Panc1 (cell line): ENCODE results near the gene TAAR8. TPM values are rescaled to one million over a fixed set of nuclear protein-coding genes. Genes with fewer than 3 reads are reported as not detected.

Source experiments
- ATAC-seq: fragments of 200-7000 bp; cut with Tn5 transposase; 2 replicates; pipeline ENCODE4 v1.9.1; 2020; ENCODE audit warnings: mild to moderate bottlenecking, moderate library complexity
- BruUV-seq: library from RNA; stranded (reverse); fragments of 400-500 nt; replicated peaks from 2 replicates; lab custom pipeline; 2021; lab: Mats Ljungman, UMichigan
- CTCF ChIA-PET: fragments of 300-600 bp; sonication (Branson Sonifier 250); formaldehyde crosslinking; loops from one replicate; lab custom pipeline; 2022; ENCODE audit warnings: antibody characterized with exemption; lab: Charles Lee
- POLR2A ChIA-PET: fragments of 300-600 bp; sonication (Branson Sonifier 250); formaldehyde crosslinking; loops from one replicate; lab custom pipeline; 2022; ENCODE audit warnings: antibody characterized with exemption; lab: Charles Lee
- DNase-seq: peaks from one replicate; pipeline ENCODE4 v3.0.0-alpha.2; 2010; ENCODE audit warnings: low read depth, low spot score
- H3K27ac ChIP-seq: 2 replicates; pipeline ENCODE4 v1.5.1; 2011; ENCODE audit warnings: mild to moderate bottlenecking, low read length, inconsistent platforms
- H3K27me3 ChIP-seq: fragments of 200-500 bp; sonication (Bioruptor generic); 2 replicates; pipeline ENCODE4 v1.6.0; 2014; ENCODE audit warnings: low read length, inconsistent platforms; ENCODE audit not compliant: control insufficient read depth, insufficient read depth
- H3K36me3 ChIP-seq: fragments of 200-500 bp; sonication (Bioruptor generic); 2 replicates; pipeline ENCODE4 v1.5.1; 2014; ENCODE audit warnings: inconsistent platforms, mild to moderate bottlenecking, low read length, moderate library complexity; ENCODE audit not compliant: control insufficient read depth, insufficient read depth
- H3K4me1 ChIP-seq: 2 replicates; pipeline ENCODE4 v1.5.1; 2011; ENCODE audit warnings: inconsistent platforms, mild to moderate bottlenecking, low read length, moderate library complexity; ENCODE audit not compliant: control insufficient read depth, insufficient read depth
- H3K4me3 ChIP-seq, 2 experiments: 2 replicates each; pipeline ENCODE4 v1.5.1; 2011 to 2012; ENCODE audit warnings: low read depth in 2 of 2, low read length in 2 of 2, mild to moderate bottlenecking in 2 of 2, inconsistent platforms in 1 of 2, moderate library complexity in 1 of 2
- H3K9me3 ChIP-seq: fragments of 200-500 bp; sonication (Bioruptor generic); 2 replicates; pipeline ENCODE4 v1.5.1; 2014; ENCODE audit warnings: low read depth, mild to moderate bottlenecking, inconsistent platforms, low read length, moderate library complexity; ENCODE audit not compliant: control insufficient read depth, insufficient read depth
- POLR2AphosphoS5 ChIP-seq: IDR thresholded peaks from 2 replicates; pipeline ENCODE4 v1.6.1; 2012; ENCODE audit warnings: mild to moderate bottlenecking, low read depth, low read length, moderate library complexity
- REST ChIP-seq, 2 experiments: IDR thresholded peaks; 2 replicates each; pipeline ENCODE4 v1.6.1; 2011 to 2012; ENCODE audit warnings: low read depth in 2 of 2, control low read depth in 1 of 2, low read length in 1 of 2, mild to moderate bottlenecking in 1 of 2, moderate library complexity in 1 of 2; ENCODE audit not compliant: insufficient read depth in 1 of 2
- SIN3A ChIP-seq: IDR thresholded peaks from 2 replicates; pipeline ENCODE4 v1.6.1; 2012; ENCODE audit warnings: low read depth, mild to moderate bottlenecking, low read length, moderate library complexity, borderline replicate concordance; ENCODE audit not compliant: insufficient read depth
- TCF7L2 ChIP-seq: IDR thresholded peaks from 2 replicates; pipeline ENCODE4 v1.6.1; 2011; ENCODE audit warnings: mild to moderate bottlenecking, low read depth, low read length, inconsistent platforms
- in situ Hi-C: cut with HindIII; loops from 2 replicates; pipeline ENCODE4 v1.10.0; 2016; ENCODE audit warnings: low sequenced_read_pairs, low pct_unique_long_range_greater_than_20kb
- intact Hi-C: fragments of 100-400 bp; cut with micrococcal nuclease; formaldehyde crosslinking; loops from one replicate; pipeline ENCODE4 v1.10.0; 2022; ENCODE audit not compliant: unreplicated experiment
- total RNA-seq: library from RNA; stranded (reverse); gene quantifications from one replicate; pipeline ENCODE4 v1.2.1, GENCODE V29; 2021; ENCODE audit not compliant: unreplicated experiment
- TF ChIP-seq, protein P1 (sequence below): fragments of 450-650 bp; IDR thresholded peaks from 2 replicates; pipeline ENCODE4 v1.5.1; 2017; ENCODE audit warnings: mild to moderate bottlenecking

The TAAR8 gene
- total RNA-seq, 1 experiment from 2014 or later: not detected

DNA sequence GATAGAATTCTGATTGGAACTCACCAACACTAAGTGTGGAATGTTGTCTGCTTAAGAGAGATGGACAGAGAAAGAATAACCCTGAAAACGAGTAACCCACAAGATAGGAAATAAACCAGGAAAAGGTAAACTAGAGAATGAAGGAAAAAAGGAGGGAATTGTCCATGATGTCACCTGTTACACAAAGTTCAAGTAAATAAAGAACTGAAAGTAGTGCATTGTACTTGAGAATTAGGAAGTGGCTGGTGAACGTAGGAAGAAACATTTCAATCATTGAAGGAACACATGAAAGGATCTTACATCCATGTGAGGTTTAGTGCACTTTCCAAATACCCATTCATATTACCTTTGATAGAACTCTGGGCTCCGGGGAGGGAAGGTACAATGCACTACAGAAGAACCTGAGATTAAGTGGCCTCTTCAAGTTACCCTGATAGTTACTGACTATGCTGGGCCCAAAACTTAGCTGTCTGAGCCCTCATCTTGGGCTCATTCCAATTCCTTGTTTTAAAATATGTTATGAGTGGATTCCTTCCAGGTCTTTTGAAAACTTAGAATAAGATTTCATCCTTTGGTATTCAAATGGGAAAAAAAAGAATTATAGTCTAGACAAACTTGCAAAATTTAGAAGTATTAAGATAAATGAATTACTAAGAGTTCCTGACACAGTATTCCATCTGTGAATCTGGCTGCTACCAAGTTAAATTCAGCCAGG lies 38.5 kb upstream of the TAAR8 start:
- Histone ChIP-seq H3K27ac (no peak overlapping the region), H3K4me3 (no peak overlapping the region), H3K9me3 (no peaks in the 10 kb centered on the region), H3K27me3 (peaks cover 20% of the 10 kb centered on the region; the same call in 1 of the 2 replicates), H3K4me1 (peaks cover 20% of the 10 kb centered on the region), H3K36me3 (peaks cover 5% of the 10 kb centered on the region; the same call in 1 of the 2 replicates)
- intact Hi-C loops (no loop called here), in situ Hi-C loops (no loop called here)
- CTCF ChIA-PET: no interaction called here
- DNase-seq (no peak), ATAC-seq (no peak)
- POLR2A ChIA-PET: no interaction called here
- no TSS peak for BruUV-seq
- no peak for TF ChIP-seq REST (IDR thresholded peaks at IDR 0.05; ENCODE audit: insufficient read depth in 1 of 2, low read depth in 2 of 2, low read length in 1 of 2)
- no peak for TF ChIP-seq SIN3A
- TF ChIP-seq TCF7L2: no peak
- TF ChIP-seq, protein P1, sequence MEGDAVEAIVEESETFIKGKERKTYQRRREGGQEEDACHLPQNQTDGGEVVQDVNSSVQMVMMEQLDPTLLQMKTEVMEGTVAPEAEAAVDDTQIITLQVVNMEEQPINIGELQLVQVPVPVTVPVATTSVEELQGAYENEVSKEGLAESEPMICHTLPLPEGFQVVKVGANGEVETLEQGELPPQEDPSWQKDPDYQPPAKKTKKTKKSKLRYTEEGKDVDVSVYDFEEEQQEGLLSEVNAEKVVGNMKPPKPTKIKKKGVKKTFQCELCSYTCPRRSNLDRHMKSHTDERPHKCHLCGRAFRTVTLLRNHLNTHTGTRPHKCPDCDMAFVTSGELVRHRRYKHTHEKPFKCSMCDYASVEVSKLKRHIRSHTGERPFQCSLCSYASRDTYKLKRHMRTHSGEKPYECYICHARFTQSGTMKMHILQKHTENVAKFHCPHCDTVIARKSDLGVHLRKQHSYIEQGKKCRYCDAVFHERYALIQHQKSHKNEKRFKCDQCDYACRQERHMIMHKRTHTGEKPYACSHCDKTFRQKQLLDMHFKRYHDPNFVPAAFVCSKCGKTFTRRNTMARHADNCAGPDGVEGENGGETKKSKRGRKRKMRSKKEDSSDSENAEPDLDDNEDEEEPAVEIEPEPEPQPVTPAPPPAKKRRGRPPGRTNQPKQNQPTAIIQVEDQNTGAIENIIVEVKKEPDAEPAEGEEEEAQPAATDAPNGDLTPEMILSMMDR: no peak
- TF ChIP-seq POLR2AphosphoS5: no peak

DNA sequence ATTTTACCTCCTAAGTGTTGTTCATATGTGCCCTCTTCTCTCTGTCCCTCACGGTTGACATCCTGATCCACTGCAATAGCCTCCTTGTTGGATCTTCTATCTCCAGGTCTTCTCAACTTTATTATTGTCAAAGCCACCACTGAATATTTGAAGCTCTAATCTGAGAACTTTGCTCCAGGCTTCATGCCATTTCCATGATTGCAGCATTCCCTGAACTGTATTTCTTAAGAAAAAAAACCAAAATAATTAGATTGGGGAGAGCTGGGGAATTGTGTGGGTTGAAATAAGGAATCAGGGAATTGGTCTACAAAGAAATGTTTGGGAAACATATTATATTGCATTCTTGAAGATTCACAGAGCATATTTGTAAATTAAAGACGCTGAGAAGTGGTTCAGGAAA lies 37.1 kb upstream of the TAAR8 start:
- DNase-seq: no peak
- Histone ChIP-seq H3K27me3 (peaks cover 20% of the 10 kb centered on the region; the same call in 1 of the 2 replicates), H3K27ac (no peak overlapping the region), H3K4me1 (peaks cover 20% of the 10 kb centered on the region), H3K36me3 (peaks cover 5% of the 10 kb centered on the region; the same call in 1 of the 2 replicates), H3K4me3 (no peak overlapping the region), H3K9me3 (no peaks in the 10 kb centered on the region)
- TF ChIP-seq, protein P1: no peak
- TF ChIP-seq REST (IDR thresholded peaks at IDR 0.05; ENCODE audit: insufficient read depth in 1 of 2, low read depth in 2 of 2, low read length in 1 of 2) (no peak), POLR2AphosphoS5 (no peak), SIN3A (no peak), TCF7L2 (no peak)
- intact Hi-C loops (no loop called here), in situ Hi-C loops (no loop called here)
- ATAC-seq: no peak
- ChIA-PET CTCF (no interaction called here), POLR2A (no interaction called here)
- BruUV-seq: no TSS peak
